Right atrium auricular region (tissue), 2 donors: ENCODE measurements around the gene ABHD14A. TPM values are rescaled to one million over a fixed set of nuclear protein-coding genes. Genes with fewer than 3 reads are reported as not detected.

ENCODE experiments used
- DNase-seq: peaks from one replicate; pipeline ENCODE4 v3.0.0-alpha.2; 2019; ENCODE audit warnings: low spot score
- H3K27ac ChIP-seq, 2 donors: fragments of 200-600 bp; sonication (generic); 1 replicate in 1 of 2; 2 replicates in 1 of 2; pipeline ENCODE4 v1.5.1; 2016 to 2019
- H3K27me3 ChIP-seq, 2 donors: fragments of 200-600 bp; sonication (generic); one replicate each; pipeline versions ENCODE4 v1.5.1 to v1.6.0; 2017 to 2019
- H3K36me3 ChIP-seq: fragments of 200-600 bp; sonication (generic); one replicate; pipeline ENCODE4 v1.5.1; 2016
- H3K4me1 ChIP-seq, 2 donors: fragments of 200-600 bp; sonication (generic); one replicate each; pipeline versions ENCODE4 v1.5.1 to v1.6.0; 2017 to 2019
- H3K4me3 ChIP-seq, 2 donors: fragments of 200-600 bp; sonication (generic); 1 replicate in 1 of 2; 2 replicates in 1 of 2; pipeline ENCODE4 v1.5.1; 2017 to 2019; ENCODE audit warnings: mild to moderate bottlenecking in 1 of 2, moderate library complexity in 1 of 2
- H3K9me3 ChIP-seq, 2 donors: fragments of 200-600 bp; sonication (generic); one replicate each; pipeline ENCODE4 v1.5.1; 2019
- CTCF ChIP-seq, 2 donors: fragments of 200-600 bp; sonication (generic); IDR thresholded peaks; one replicate each; pipeline ENCODE4 v1.5.1; 2019; ENCODE audit warnings: antibody characterized with exemption in 2 of 2
- total RNA-seq, 2 donors: library from RNA; depleted of rRNA; stranded (reverse); fragments of >200 nt; gene quantifications; one replicate each; pipeline ENCODE4 v1.1.0, GENCODE V29; 2016

Gene ABHD14A
- total RNA-seq, 2 donors from 2014 or later = 21.0 to 31.3 TPM

GRCh38 chr3:52004163-52004787 lies 29.4 kb downstream of the ABHD14A start:
- no peak for DNase-seq
- peaks cover 0 to 50% of the 10 kb centered on the region in 2 donors for H3K4me1 ChIP-seq
- H3K4me3 ChIP-seq = no peak overlapping the region
- TF ChIP-seq CTCF (IDR thresholded peaks at IDR 0.05) = peak; percentile 45 to 86
- H3K27me3 ChIP-seq = no peaks in the 10 kb centered on the region
- H3K27ac ChIP-seq = peak overlapping the region; percentile 61 to 74
- no peaks in the 10 kb centered on the region for H3K36me3 ChIP-seq
- no peaks in the 10 kb centered on the region for H3K9me3 ChIP-seq

GRCh38 chr3:52004906-52005395 lies 30.1 kb downstream of the ABHD14A start:
- Histone ChIP-seq H3K4me1 (peaks cover 0 to 50% of the 10 kb centered on the region in 2 donors), H3K36me3 (no peaks in the 10 kb centered on the region), H3K4me3 (no peak overlapping the region), H3K27me3 (no peaks in the 10 kb centered on the region), H3K9me3 (no peaks in the 10 kb centered on the region), H3K27ac (peak overlapping the region; percentile 61 to 74)
- no peak for TF ChIP-seq CTCF (IDR thresholded peaks at IDR 0.05)
- DNase-seq = no peak

GRCh38 chr3:52005571-52005986 lies 30.7 kb downstream of the ABHD14A start:
- no peak for DNase-seq
- Histone ChIP-seq H3K27ac (peak overlapping the region; percentile 61 to 74), H3K36me3 (no peaks in the 10 kb centered on the region), H3K4me3 (peak overlapping the region in 1 of 2 donors; percentile 11), H3K27me3 (no peaks in the 10 kb centered on the region), H3K4me1 (peaks cover 0 to 50% of the 10 kb centered on the region in 2 donors), H3K9me3 (no peaks in the 10 kb centered on the region)
- no peak for TF ChIP-seq CTCF (IDR thresholded peaks at IDR 0.05)

- H3K27ac ChIP-seq = peak overlapping the region; percentile 61 to 74
- H3K4me3 ChIP-seq = peak overlapping the region in 1 of 2 donors; percentile 11
- no peak for DNase-seq
- TF ChIP-seq CTCF (IDR thresholded peaks at IDR 0.05) = no peak
- no peaks in the 10 kb centered on the region for H3K27me3 ChIP-seq
- H3K9me3 ChIP-seq = no peaks in the 10 kb centered on the region
- H3K36me3 ChIP-seq = no peaks in the 10 kb centered on the region
- peaks cover 0 to 50% of the 10 kb centered on the region in 2 donors for H3K4me1 ChIP-seq
Observed at GRCh38 chr3:52006017-52006819, 31.4 kb downstream of the ABHD14A start.

- no peak for DNase-seq
- Histone ChIP-seq H3K36me3 (no peaks in the 10 kb centered on the region), H3K4me1 (peaks cover 0 to 44% of the 10 kb centered on the region in 2 donors), H3K4me3 (no peak overlapping the region), H3K27ac (peak overlapping the region; percentile 30 to 74), H3K9me3 (no peaks in the 10 kb centered on the region), H3K27me3 (no peaks in the 10 kb centered on the region)
- no peak for TF ChIP-seq CTCF (IDR thresholded peaks at IDR 0.05)
Observed at GRCh38 chr3:52006820-52007133, 31.9 kb downstream of the ABHD14A start.
